Activated CD8-positive, alpha-beta T cell treated with anti-CD3 and anti-CD28 coated beads for 36 hours (primary cell): Measurements from ENCODE around the gene GNB5. TPM values are rescaled to one million over a fixed set of nuclear protein-coding genes. Genes with fewer than 3 reads are reported as not detected.

Experiments
- ATAC-seq: fragments of 200-7000 bp; cut with Tn5 transposase; one replicate; pipeline ENCODE4 v1.10.0; 2021; ENCODE audit warnings: mild to moderate bottlenecking, moderate library complexity
- CTCF ChIA-PET: fragments of 350-600 bp; sonication (Branson Sonifier 250); formaldehyde crosslinking; loops from one replicate; lab custom pipeline; 2021; ENCODE audit warnings: antibody characterized with exemption; lab: Charles Lee
- POLR2A ChIA-PET: fragments of 350-600 bp; sonication (Branson Sonifier 250); formaldehyde crosslinking; loops from one replicate; lab custom pipeline; 2021; ENCODE audit warnings: antibody characterized with exemption; lab: Charles Lee
- DNase-seq: peaks from one replicate; pipeline ENCODE4 v3.0.0-alpha.2; 2020
- H3K27ac Mint-ChIP-seq: one replicate; pipeline ENCODE4 v1.8.0; 2021; ENCODE audit warnings: mild to moderate bottlenecking, mixed read lengths
- H3K27me3 Mint-ChIP-seq: one replicate; pipeline ENCODE4 v1.8.0; 2021; ENCODE audit warnings: mixed read lengths
- H3K36me3 Mint-ChIP-seq: one replicate; pipeline ENCODE4 v1.8.0; 2021; ENCODE audit warnings: low read depth, mixed read lengths
- H3K4me1 Mint-ChIP-seq: one replicate; pipeline ENCODE4 v1.8.0; 2021; ENCODE audit warnings: low read depth, mixed read lengths
- H3K4me3 Mint-ChIP-seq: one replicate; pipeline ENCODE4 v1.8.0; 2021; ENCODE audit warnings: mild to moderate bottlenecking, moderate library complexity, mixed read lengths
- H3K9me3 Mint-ChIP-seq: one replicate; pipeline ENCODE4 v1.8.0; 2021; ENCODE audit warnings: mixed read lengths
- intact Hi-C: fragments of 100-400 bp; cut with micrococcal nuclease; formaldehyde crosslinking; loops from one replicate; pipeline ENCODE4 v1.10.0; 2022
- total RNA-seq, 2 experiments: library from RNA; stranded (reverse); gene quantifications; one replicate each; pipeline ENCODE4 v1.2.3, GENCODE V29; 2021
- TF ChIP-seq, protein P1 (sequence below): fragments of 200-600 bp; IDR thresholded peaks from one replicate; pipeline ENCODE4 v1.8.0; 2022; ENCODE audit warnings: antibody characterized with exemption, mild to moderate bottlenecking

The GNB5 gene
- total RNA-seq, 2 experiments from 2014 or later = 16.8 to 17.5 TPM

DNA sequence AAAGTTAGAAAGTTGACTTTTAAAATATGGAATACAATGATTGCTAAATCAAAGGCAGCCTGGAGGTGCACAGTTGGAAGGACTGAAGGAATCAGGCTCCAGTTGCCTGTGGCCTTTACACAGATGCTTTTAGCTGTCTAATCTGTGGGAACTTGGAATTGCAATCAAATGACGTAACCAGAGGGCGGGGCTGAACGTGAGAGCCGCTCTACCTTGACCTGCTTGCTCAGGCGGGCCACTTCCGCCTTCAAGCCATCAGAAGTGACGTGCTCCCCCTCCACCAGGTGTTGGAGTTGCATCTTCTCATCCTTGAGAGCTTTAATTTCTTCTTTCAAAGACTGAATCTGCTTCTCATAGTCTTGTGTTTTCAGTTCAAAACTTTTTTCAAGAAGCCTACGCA, 37.7 kb upstream of the GNB5 start:
- H3K4me1 Mint-ChIP-seq = peaks cover 20% of the 10 kb centered on the region
- no peaks in the 10 kb centered on the region for H3K36me3 Mint-ChIP-seq
- ChIA-PET POLR2A (no interaction called here), CTCF (interaction anchor here (0.9 to 5.1 kb wide), 13 partner anchors 8 to 249 kb away, joined by 3 to 54 read pairs (median 14); no protein-coding TSS in a partner anchor)
- DNase-seq (no peak), ATAC-seq (no peak)
- TF ChIP-seq, protein P1, sequence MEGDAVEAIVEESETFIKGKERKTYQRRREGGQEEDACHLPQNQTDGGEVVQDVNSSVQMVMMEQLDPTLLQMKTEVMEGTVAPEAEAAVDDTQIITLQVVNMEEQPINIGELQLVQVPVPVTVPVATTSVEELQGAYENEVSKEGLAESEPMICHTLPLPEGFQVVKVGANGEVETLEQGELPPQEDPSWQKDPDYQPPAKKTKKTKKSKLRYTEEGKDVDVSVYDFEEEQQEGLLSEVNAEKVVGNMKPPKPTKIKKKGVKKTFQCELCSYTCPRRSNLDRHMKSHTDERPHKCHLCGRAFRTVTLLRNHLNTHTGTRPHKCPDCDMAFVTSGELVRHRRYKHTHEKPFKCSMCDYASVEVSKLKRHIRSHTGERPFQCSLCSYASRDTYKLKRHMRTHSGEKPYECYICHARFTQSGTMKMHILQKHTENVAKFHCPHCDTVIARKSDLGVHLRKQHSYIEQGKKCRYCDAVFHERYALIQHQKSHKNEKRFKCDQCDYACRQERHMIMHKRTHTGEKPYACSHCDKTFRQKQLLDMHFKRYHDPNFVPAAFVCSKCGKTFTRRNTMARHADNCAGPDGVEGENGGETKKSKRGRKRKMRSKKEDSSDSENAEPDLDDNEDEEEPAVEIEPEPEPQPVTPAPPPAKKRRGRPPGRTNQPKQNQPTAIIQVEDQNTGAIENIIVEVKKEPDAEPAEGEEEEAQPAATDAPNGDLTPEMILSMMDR = no peak
- intact Hi-C loops = loop anchor here (5.0 kb wide), 1 partner anchor 52 kb away; no protein-coding TSS in a partner anchor
- H3K27me3 Mint-ChIP-seq = no peaks in the 10 kb centered on the region
- H3K9me3 Mint-ChIP-seq = no peaks in the 10 kb centered on the region
- no peak overlapping the region for H3K27ac Mint-ChIP-seq
- no peak overlapping the region for H3K4me3 Mint-ChIP-seq

DNA sequence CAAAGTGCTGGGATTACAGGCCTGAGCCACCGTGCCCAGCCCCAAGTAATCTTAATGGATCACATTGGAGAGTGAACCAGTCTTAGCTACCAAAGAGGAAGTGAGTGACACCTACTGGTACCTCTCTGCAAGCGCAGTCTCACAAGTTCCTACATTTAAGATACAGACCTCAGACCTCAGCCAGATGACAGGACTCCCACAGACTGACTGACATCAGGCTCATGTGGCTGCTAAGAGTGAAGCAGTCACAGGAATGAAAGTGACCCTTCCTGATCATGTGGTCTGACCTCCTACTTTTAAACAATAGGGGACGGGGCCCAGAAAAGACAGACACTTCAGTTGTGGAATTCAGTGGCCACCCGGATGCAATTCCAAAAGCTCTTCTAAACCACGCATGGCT, 36.3 kb upstream of the GNB5 start:
- POLR2A ChIA-PET = interaction anchor here (1.0 kb wide), 1 partner anchor 48 kb away, joined by 3 read pairs; no protein-coding TSS in a partner anchor
- Mint-ChIP-seq H3K9me3 (no peaks in the 10 kb centered on the region), H3K27me3 (no peaks in the 10 kb centered on the region), H3K4me1 (peaks cover 17% of the 10 kb centered on the region), H3K36me3 (no peaks in the 10 kb centered on the region), H3K4me3 (no peak overlapping the region), H3K27ac (peak overlapping the region; percentile 57)
- CTCF ChIA-PET = interaction anchor here (0.5 to 5.1 kb wide), 42 partner anchors 9 to 446 kb away, joined by 3 to 54 read pairs (median 4); partner anchors contain the start of gene LEO1
- peak; percentile 99 for ATAC-seq
- TF ChIP-seq, protein P1 = peak; percentile 86
- peak; percentile 88 for DNase-seq
- intact Hi-C loops = loop anchor here (5.0 kb wide), 1 partner anchor 50 kb away; no protein-coding TSS in a partner anchor

DNA sequence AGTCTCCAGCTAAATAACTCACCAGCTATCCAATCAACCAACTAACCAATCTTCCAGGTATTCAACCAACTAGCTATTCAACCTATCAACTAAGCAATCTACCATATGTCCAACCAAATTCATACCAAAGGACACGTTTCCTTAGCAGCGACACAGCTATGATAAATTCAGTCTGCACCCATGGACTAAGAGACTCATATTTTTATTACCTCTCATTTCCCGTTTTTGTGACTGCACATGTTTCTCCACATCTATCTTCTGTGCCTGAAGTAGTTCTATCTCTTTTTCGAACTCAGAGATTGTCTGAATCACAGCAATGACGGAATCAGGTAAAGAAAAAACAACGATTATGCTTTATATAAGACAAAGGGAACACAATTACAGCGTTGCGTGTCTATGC, 34.0 kb upstream of the GNB5 start:
- ChIA-PET POLR2A (interaction anchor here (1.5 kb wide), 1 partner anchor 11 kb away, joined by 3 read pairs; no protein-coding TSS in a partner anchor), CTCF (interaction anchor here (0.9 to 5.1 kb wide), 8 partner anchors 10 to 157 kb away, joined by 3 to 54 read pairs (median 4); no protein-coding TSS in a partner anchor)
- peaks cover 25% of the 10 kb centered on the region for H3K4me1 Mint-ChIP-seq
- DNase-seq (no peak), ATAC-seq (no peak)
- H3K9me3 Mint-ChIP-seq = no peaks in the 10 kb centered on the region
- intact Hi-C loops = loop anchor here (5.0 kb wide), 1 partner anchor 48 kb away; no protein-coding TSS in a partner anchor
- H3K27ac Mint-ChIP-seq = no peak overlapping the region
- TF ChIP-seq, protein P1 = no peak
- no peak overlapping the region for H3K4me3 Mint-ChIP-seq
- H3K27me3 Mint-ChIP-seq = no peaks in the 10 kb centered on the region
- no peaks in the 10 kb centered on the region for H3K36me3 Mint-ChIP-seq

DNA sequence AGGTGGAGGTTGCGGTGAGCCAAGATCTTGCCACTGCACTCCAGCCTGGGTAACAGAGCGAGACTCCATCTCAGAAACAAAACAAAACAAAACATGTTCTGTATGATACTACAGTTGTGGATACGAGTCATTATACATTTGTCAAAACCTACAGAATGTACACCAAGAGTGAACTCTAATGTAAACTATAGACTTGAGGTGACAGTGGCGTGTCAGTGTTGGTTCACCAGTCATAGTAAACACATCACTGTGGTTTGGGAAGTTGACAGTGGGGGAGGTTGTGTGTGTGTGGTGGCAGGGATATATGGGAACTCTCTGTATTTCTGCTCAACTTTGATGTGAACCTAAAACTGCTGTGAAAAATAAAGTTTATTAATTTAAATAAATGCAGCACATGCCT, 33.0 kb upstream of the GNB5 start:
- ATAC-seq (no peak), DNase-seq (peak; percentile 20)
- Mint-ChIP-seq H3K4me1 (peaks cover 25% of the 10 kb centered on the region), H3K27me3 (no peaks in the 10 kb centered on the region), H3K9me3 (no peaks in the 10 kb centered on the region), H3K27ac (no peak overlapping the region), H3K4me3 (no peak overlapping the region), H3K36me3 (no peaks in the 10 kb centered on the region)
- TF ChIP-seq, protein P1 = no peak
- POLR2A ChIA-PET = no interaction called here
- CTCF ChIA-PET = interaction anchor here (1.1 to 4.6 kb wide), 4 partner anchors 9 to 41 kb away, joined by 3 to 29 read pairs (median 4); no protein-coding TSS in a partner anchor
- intact Hi-C loops = no loop called here

DNA sequence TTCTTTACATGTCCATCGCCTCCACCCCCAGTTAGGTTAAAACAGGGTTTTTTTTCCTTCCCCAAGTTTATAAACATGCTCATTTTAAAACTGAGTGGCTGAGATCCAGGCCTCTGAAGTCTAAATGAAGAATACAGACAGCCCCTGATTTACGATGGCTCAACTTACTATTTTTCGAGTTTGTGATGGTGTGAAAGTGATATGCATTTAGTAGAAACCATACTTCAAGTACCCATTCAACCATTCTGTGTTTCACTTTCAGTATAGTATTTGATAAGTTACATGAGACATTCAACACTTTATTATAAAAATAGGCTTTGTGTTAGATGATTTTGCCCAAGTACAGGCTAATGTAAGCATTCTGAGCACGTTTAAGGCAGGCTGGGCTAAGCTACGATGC, 30.5 kb upstream of the GNB5 start:
- peak; percentile 59 for ATAC-seq
- intact Hi-C loops = no loop called here
- H3K4me1 Mint-ChIP-seq = peaks cover 23% of the 10 kb centered on the region
- ChIA-PET POLR2A (no interaction called here), CTCF (interaction anchor here (0.6 to 1.3 kb wide), 3 partner anchors 14 to 57 kb away, joined by 3 to 6 read pairs (median 4); no protein-coding TSS in a partner anchor)
- peak overlapping the region; percentile 77 for H3K4me3 Mint-ChIP-seq
- no peaks in the 10 kb centered on the region for H3K9me3 Mint-ChIP-seq
- DNase-seq = no peak
- TF ChIP-seq, protein P1 = no peak
- peak overlapping the region; percentile 96 for H3K27ac Mint-ChIP-seq
- no peaks in the 10 kb centered on the region for H3K27me3 Mint-ChIP-seq
- no peaks in the 10 kb centered on the region for H3K36me3 Mint-ChIP-seq
